HepG2 (cell line): ENCODE results near the gene PKIB. TPM values are rescaled to one million over a fixed set of nuclear protein-coding genes. Genes with fewer than 3 reads are reported as not detected.

Experiments
- CREB3 ChIP-seq: sonication (generic); formaldehyde crosslinking; IDR thresholded peaks from 2 replicates; pipeline ENCODE4 v1.5.0; 2020; ENCODE audit warnings: missing genetic modification reagents
- HOXA3 ChIP-seq: sonication (generic); formaldehyde crosslinking; IDR thresholded peaks from 2 replicates; pipeline ENCODE4 v1.5.0; 2020; ENCODE audit warnings: missing genetic modification reagents
- MIER2 ChIP-seq: IDR thresholded peaks from 2 replicates; pipeline ENCODE4 v1.6.1; 2016; ENCODE audit warnings: missing biosample characterization, missing genetic modification reagents
- MTF1 ChIP-seq: sonication (generic); formaldehyde crosslinking; IDR thresholded peaks from 2 replicates; pipeline ENCODE4 v1.5.0; 2020; ENCODE audit warnings: missing genetic modification reagents
- PBX3 ChIP-seq: sonication (generic); formaldehyde crosslinking; IDR thresholded peaks from 2 replicates; pipeline ENCODE4 v1.8.1; 2023; ENCODE audit warnings: missing genetic modification reagents, inconsistent platforms, borderline replicate concordance
- SP140L ChIP-seq: sonication (generic); formaldehyde crosslinking; IDR thresholded peaks from 2 replicates; pipeline ENCODE4 v1.4.0; 2020; ENCODE audit warnings: missing genetic modification reagents, borderline replicate concordance
- ZBTB49 ChIP-seq: sonication (generic); formaldehyde crosslinking; IDR thresholded peaks from 2 replicates; pipeline ENCODE4 v1.4.0; 2020; ENCODE audit warnings: missing genetic modification reagents, borderline replicate concordance
- ZC3H4 ChIP-seq: sonication (generic); formaldehyde crosslinking; IDR thresholded peaks from 2 replicates; pipeline ENCODE4 v1.4.0; 2020; ENCODE audit warnings: missing genetic modification reagents, borderline replicate concordance
- ZNF136 ChIP-seq: sonication (generic); formaldehyde crosslinking; IDR thresholded peaks from 2 replicates; pipeline ENCODE4 v1.8.1; 2022; ENCODE audit warnings: low read depth, mild to moderate bottlenecking, moderate library complexity, missing genetic modification reagents
- ZNF484 ChIP-seq: sonication (generic); formaldehyde crosslinking; IDR thresholded peaks from 2 replicates; pipeline ENCODE4 v1.5.1; 2020; ENCODE audit warnings: mild to moderate bottlenecking, low read depth, missing genetic modification reagents, borderline replicate concordance
- ZNF629 ChIP-seq: sonication (generic); formaldehyde crosslinking; conservative IDR thresholded peaks from 2 replicates; pipeline ENCODE4 v1.5.0; 2020; ENCODE audit warnings: missing genetic modification reagents
- polyA plus RNA-seq, 8 experiments: library from polyadenylated mRNA; depleted of rRNA in 3 of 8; stranded (reverse) in 7 of 8; unstranded in 1 of 8; fragments of >200 nt; fragmentation: Illumina TruSeq in 4 of 8; extraction: Trizol in 4 of 8; gene quantifications; 2 replicates each; pipeline versions ENCODE4 v1.2.1 to v1.2.3, GENCODE V29; 2011 to 2016; ENCODE audit warnings: low read depth in 4 of 8, missing spikeins in 1 of 8, mixed read lengths in 1 of 8; ENCODE audit not compliant: insufficient read depth in 1 of 8
- total RNA-seq, 5 experiments: library from RNA; depleted of rRNA; stranded (reverse); fragments of >200 nt; fragmentation: Illumina TruSeq; extraction: Trizol; gene quantifications; 2 replicates each; pipeline ENCODE4 v1.2.3, GENCODE V29; 2016; ENCODE audit warnings: low read depth in 1 of 5
- TF ChIP-seq, protein P1 (sequence below): sonication (generic); formaldehyde crosslinking; conservative IDR thresholded peaks from 2 replicates; pipeline ENCODE4 v1.4.0; 2020; ENCODE audit warnings: missing genetic modification reagents

Gene PKIB
- total and polyA plus RNA-seq, 2 of the 13 experiments (the other 11 are each of a cell fraction or from before 2014, with no cell fraction given) = 1.4 to 1.5 TPM

DNA sequence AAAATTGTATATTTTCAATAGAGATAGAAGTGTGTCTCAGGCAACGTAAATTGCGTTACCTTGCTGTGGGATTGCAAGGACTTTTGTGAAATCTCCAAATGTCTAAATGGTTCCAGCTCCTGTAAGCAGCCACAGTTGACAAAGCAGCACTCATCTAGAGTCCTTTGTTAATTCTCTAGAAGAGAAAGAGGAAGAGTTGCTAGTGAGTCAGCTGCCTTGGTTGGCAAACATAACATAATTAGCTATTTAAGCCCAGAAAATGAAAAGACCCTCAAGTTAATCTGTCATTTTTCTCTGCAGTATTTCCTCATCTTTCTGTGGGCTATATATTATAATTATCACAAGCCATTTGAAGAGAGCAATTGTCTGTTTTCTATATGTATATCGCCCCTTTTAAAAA, 102.9 kb downstream of the PKIB start (continued):
- TF ChIP-seq ZC3H4 (CRISPR knock-in tag) (no peak), ZBTB49 (CRISPR knock-in tag) (no peak), PBX3 (CRISPR knock-in tag) (no peak), ZNF484 (CRISPR knock-in tag) (no peak), HOXA3 (CRISPR knock-in tag) (no peak), ZNF136 (CRISPR knock-in tag) (no peak), MTF1 (no peak), ZNF629 (no peak), MIER2 (CRISPR knock-in tag) (no peak), CREB3 (no peak), SP140L (CRISPR knock-in tag) (no peak)
- TF ChIP-seq, protein P1, sequence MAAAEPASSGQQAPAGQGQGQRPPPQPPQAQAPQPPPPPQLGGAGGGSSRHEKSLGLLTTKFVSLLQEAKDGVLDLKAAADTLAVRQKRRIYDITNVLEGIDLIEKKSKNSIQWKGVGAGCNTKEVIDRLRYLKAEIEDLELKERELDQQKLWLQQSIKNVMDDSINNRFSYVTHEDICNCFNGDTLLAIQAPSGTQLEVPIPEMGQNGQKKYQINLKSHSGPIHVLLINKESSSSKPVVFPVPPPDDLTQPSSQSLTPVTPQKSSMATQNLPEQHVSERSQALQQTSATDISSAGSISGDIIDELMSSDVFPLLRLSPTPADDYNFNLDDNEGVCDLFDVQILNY = no peak
- TF ChIP-seq, all 625 proteins: peak for 0
